GM18502 (cell line): Measurements from ENCODE around the gene FRS3.

Experiments
- ATAC-seq: cut with Tn5 transposase; IDR thresholded peaks from one replicate; pipeline ENCODE4 v1.9.1; 2021; ENCODE audit warnings: mild to moderate bottlenecking; ENCODE audit not compliant: unreplicated experiment, poor library complexity

FRS3 gene

DNA sequence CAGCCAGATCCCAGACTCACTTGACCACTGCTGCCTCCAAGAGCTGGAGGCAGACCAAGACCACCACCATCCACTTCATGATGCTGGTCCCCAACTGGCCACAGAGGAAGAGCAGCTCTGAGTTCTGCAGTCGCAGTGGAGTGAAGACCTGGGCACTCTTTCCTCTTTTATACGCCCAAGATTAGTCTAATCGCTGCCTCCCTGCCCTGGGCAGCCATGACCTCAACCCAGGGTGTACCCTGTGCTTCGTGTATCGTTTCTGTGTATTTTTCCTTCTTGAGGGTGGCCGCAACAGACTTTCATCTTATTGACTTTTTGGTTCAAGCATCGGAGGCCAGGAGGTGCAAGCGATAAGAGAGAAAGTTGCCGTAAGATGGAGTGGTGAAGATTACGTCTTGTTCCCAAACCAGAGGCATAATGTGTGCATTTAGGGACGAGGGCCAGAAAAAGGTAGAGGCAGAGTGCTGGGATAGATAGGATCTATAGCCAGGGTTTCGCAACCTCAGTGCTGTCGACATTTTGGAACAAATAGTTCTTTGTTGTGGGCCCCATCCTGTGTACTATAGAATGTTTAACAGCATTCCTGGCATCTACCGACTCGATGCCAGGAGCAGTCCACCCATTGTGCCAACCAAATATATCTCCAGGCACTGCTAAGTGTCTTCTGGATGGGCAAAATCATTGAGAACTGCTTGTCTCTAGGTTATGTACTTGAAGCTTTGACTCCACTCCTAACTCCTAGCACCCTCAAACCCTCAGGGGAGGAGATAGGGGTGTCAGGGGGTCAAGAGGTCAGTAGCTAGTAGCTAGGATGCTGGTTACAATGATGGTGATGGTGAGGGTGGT is 32.2 kb downstream of the FRS3 start, which contains the start of gene PGC:
Gene PGC, minus strand, starts transcription at position 142 of the 846 bp plus-strand sequence. Its CDS starts 63 bp downstream, at position 79.
- ATAC-seq = no peak

DNA sequence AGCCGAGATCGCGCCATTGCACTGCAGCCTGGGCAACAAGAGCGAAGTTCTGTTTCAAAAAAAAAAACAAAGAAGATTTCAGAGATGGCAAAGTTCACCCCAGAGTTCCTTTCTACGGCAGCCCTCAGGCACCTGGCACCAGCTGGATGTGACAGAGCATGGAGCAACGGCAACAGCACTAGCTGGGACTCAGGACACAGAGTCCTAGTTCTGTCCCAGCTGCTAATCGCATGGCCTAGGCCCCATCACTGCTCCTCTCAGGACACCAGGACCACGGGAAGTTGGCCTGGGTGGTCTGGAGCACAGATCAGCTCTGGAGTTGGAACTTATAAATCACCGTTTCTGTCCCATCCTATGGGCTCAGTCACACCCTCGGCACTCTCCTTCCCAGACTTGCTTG is 33.6 kb downstream of the FRS3 start:
- ATAC-seq = no peak

DNA sequence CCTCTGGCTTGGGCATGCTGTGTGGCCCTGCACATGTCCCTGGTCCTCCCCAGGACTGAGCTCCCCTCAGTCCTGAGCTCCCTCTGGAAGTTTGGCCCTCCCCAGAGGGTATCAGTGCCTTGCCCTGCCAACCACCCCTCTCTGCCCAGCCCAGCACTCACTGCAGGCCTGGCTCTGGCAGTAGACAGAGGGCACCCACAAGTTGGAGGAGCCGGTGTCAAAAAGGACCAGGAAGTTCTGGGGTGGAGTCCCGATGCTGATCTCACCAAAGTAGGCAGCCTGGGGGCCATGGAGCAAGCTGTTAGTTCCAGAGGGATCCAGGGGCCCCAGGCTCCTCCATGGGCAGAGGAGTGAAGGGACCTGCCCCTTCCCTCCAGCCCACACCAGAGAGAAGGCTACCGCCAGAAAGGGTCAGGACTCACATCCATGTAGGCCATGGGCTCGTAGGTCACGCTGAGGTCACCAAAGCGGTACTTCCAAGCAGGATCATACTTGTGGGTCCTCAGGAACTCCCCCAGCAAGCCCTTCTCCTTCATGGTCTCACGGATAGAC is 35.4 kb downstream of the FRS3 start:
- no peak for ATAC-seq

GRCh38 chr6:41743406-41744235 is 36.1 kb downstream of the FRS3 start:
- ATAC-seq = no peak

DNA sequence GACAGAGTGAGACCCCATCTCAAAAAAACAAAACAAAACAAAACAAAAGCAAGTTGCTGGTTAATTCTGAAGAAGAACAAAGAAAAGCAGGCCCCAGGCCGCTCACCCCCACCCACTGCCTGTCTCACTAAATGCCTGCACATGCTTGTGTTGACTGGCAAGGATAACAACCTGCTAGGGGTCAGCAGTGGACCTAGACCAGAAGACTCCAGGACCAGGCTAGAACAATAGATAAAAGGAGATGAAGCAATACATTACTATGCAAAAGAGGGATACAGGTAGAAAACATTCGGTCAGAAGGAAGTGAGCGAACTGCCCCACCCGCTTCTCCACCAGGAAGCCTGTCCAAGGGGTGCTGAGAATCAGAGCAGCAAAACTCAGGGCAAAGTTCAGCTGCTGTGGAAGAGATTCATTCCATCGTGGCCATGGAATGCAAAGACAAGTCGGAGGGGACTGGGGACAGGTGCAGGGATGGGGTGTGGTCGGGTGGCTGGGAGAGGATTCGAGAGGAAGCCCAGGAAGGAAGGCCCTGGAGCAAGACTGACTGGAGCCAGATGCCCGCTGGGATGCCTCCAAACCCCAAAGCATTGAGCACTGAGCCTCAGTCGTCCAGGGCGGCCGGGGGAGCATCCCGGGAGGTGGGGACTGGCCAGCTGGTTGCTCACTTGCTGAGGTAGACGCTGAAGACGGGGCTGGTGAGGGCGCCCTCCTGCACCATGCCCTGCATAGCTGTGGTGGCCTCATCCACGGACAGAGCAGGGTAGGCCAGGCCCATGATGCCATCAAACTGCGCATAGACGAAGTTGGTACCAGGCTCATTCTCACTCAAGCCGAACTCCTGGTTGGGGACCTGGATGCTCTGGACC is 37.8 kb downstream of the FRS3 start:
- no peak for ATAC-seq

GRCh38 chr6:41740366-41741162 is 39.1 kb downstream of the FRS3 start:
- ATAC-seq = no peak

GRCh38 chr6:41739041-41739440 is 40.7 kb downstream of the FRS3 start:
- no peak for ATAC-seq

- ATAC-seq = no peak
These were observed 42.0 kb downstream of the FRS3 start for GRCh38 chr6:41737591-41738130.

GRCh38 chr6:41736800-41737555 is 42.7 kb downstream of the FRS3 start:
- ATAC-seq = no peak

GRCh38 chr6:41736186-41736733 is 43.4 kb downstream of the FRS3 start:
- ATAC-seq = no peak

GRCh38 chr6:41735427-41736185 is 44.1 kb downstream of the FRS3 start, which contains the start of gene TFEB:
Gene TFEB (minus strand): TSS chr6:41735608. CDS start chr6:41691213, 44,395 bp downstream.
- ATAC-seq = peak; percentile 55

DNA sequence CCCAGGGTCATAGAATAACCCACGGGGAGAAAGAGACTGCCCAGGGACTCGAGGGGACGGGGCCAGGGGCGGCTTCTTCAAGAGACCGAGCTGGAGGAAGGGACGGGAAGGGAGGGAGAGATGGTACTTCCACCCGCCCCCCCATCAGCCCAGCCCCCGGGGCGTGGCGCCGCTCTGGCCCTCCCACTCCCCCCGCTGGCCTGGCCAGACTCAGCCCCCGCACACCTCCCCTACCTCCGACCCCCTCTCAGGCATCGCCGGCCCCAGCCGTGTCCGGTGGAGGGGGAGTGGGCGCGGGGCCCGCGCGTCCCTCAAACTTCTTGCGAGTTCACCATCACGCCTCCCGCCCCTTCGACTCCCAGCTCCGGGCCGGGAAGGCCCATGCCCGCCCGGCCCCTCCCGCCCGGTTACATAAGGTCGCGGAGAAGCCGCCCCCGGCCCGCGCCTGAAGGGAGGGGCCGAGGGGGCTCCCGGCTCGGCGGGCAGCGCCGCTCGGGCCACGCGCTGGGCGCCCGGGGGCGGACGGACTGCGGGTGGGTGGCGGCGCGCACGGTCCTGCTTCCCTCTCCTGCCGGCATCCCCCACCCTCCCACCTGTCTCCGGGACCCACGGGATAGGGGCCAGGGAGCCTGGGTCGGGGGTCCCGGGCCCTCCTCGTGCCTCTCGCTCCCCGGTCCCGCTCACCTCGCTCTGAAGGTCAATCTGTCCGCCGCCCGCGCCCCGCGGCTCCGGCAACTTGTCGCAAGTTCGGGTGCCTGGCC is 44.9 kb downstream of the FRS3 start:
- peak; percentile 29 for ATAC-seq

DNA sequence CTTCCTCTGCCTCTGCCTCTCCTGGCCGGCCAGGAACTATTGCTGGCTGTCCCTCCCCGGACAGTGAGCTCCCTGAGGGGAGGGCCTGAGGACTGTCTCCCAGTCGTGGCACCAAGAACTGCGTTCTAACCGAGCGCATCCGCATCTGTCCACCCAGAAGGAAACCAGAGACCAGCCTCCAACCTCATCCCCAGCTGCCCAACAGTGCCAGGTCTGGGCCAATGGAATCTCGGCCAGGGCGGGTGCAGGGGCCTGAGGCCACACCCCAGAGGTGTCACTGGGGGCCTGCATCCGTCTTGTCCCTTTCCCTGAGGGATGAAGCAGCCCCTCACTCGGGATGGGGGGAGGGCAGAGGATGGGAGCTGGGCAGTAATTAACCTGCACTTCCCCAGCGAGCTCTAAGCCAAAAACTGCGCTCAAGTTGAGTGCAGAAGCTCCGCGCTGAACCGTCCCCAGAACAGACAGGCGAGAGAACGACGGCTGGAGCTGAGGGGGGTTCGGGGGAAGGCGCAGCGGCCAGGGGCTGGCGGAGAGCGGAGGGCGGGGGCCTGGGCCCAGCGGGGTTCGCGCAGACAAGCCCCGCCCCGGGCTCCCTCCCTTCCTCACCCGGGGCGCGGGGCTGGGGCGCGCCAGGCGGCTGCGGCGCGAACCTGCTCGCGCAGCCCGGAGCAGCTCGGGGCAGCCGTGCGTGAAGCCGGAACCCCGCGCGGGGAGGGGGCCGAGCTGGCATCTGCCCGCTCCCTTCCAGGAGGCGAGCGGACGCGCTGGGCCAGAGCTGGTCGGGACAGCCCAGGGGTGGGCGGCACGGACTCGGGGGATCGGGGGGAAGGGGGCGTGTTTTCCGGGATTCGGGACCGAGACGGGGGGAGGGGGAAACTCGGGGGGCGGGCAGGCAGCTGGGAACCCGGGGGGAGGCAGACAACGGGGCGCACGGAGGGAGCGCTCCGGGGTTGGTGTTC is 45.7 kb downstream of the FRS3 start:
- peak; percentile 54 for ATAC-seq

DNA sequence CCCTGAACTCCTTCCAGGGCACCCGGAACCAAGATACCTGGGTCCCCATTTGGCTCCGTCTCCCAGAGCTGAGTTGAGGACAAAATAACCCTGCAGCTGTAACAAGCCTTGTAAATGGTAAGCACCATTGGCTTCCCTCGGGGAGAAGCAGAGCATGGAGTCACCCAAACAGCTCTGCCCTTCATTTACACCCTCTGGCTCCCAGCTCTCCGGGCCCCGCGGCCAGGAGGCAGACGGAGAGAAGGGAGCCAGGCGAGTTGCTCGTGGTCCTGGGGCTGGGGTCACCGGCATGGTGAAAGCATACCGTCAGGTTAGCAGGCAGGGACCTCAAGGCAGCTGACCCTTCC is 46.4 kb downstream of the FRS3 start:
- ATAC-seq = no peak

DNA sequence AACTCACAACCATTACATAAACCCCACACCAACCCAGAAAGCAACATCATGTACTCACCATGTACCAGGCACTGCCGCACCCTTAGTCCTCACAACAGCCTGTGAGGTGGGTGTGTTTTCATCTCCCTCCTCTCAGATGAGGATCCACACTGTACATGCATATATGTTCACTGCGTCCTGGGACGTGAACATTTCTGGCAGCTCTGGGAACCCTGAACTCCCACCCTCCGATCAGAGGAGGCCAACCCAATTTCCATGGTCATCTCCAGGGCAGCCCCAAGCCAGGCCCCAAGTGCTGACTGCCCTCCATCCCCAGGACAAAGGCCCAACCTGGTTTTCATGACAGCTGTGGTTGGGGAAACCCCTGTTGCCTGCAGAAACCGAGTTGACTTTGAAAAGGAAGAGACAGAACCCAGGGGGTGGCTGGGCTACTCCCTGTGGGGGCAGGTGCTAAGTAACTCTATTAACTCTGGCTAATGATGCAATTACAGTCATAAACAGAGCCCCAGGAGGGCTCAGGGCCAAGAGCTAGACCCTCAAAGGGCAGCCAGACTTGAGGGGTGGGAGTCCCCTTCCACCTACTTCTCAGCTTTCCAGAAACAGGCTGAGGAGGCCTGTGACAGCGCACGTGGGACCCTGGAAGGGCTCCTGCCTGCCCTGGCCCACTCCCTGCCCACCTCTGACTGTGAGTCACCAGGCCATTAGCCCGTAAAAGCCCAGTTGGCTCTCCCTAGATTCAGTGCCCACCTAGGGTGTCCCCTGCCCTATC is 46.9 kb downstream of the FRS3 start:
- peak; percentile 36 for ATAC-seq
